Stimulated activated CD4-positive, alpha-beta T cell treated with anti-CD3 and anti-CD28 coated beads, Interleukin-1b, Interleukin-23, amount 100 ng/mL, for 1 hour (primary cell): ENCODE results near the gene ZNF75A.
A peak's percentile ranks its signal among the peaks of the same experiment; 100 is the strongest.
"Not testable (repeated sequence)": the region's sequence is repeated elsewhere in the genome, so short reads cannot be mapped to it uniquely, and the experiment has no call there.

ENCODE experiments used
- DNase-seq, 2 donors: peaks; one replicate each; pipeline ENCODE4 v3.0.0-alpha.2; 2020; ENCODE audit warnings: low read depth in 2 of 2

The ZNF75A gene

DNA sequence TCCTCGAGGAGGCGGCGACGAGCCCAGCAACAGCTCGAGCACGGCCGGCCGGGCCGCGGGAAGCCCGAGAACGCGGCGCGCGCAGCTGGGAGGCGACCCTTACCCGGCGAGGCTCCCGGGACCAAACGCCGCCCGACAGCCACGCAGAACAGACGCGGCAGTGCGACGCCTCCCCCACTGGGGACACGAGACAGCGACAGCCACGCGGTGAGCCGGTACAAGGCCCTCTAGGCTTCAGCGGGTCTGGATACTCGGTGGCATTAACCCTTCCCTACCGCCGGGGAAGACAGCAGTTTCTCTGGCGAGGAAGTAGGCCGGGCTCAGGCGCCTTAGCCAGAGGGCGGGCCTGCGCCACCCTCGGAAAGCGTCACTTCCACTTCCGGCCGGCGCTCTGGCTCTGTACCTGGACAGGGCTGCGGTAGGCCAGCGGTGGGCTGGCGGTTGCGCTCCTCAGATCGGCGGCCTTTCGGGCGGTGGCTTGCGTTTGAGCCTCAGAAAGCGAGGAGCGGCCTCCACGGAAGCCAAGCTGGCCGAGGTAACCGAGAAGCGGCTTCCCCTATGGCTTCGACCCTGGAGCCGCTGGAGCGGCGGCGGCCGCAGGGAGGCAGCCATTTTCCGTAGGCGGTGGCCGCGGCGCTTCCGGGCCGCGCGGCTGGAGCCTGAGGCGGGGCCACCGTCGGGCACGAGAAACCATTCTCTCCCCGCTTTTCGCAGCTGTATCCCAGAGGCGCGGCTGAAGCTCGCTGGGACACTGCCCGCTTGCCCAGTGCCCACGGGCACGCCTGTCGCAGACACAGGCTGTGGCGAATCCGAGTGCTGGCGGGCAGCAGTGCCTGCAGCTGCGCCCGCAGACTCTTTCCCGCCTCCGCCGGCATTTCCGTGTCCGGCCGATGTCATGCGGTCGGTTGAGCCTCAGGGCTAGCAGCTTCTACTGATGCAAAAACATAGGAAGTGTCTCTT is at the start of gene ZNF75A, which contains the start of gene TIGD7:
TSS of gene ZNF75A (plus strand) at position 389 of the 960 bp plus-strand sequence. CDS start 2,932 bp downstream, outside the sequence.
TSS of gene TIGD7 (minus strand) at position 322 of the 960 bp plus-strand sequence. CDS start 4,816 bp downstream, outside the sequence.
- DNase-seq: peak; percentile 49 to 53

DNA sequence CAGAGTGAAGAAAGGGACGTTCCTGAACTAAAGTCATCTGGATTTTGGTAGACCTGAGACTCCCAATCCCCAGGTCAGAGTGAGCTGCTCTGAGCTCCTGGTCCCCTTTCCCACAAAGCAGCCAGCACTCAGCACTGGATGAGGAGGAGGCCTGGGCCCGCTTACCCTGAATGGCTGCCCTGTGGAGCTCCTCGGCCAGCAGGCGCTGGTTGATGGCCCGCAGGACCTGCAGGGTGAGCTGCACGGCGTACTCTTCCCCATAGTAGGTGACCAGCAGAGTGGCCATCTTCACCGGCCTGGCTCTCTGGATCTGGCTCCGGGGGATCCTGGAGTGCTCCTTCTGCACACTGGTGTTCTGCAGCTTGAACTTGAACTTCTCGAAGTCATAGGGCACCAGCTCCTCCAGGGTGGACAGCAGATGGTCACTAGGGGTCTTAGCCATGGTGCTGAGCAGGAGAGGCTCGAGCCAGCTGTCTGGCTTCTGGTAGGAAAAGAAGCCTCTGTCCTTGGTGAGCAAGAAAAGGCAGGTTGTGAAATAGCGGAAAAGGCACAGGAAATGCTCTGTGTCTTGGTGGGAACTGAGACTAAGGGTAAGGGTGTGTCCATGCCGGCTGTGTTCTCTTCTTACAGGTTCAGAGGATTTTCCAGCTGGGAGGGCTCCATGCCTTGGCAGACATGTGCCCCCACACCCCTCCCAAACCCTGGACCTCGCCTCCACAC is 49.0 kb upstream of the ZNF75A start, which contains the start of gene MEFV:
TSS of gene MEFV (minus strand) at position 488 of the 720 bp plus-strand sequence. CDS start at position 442, 46 bp downstream.
- no peak for DNase-seq

DNA sequence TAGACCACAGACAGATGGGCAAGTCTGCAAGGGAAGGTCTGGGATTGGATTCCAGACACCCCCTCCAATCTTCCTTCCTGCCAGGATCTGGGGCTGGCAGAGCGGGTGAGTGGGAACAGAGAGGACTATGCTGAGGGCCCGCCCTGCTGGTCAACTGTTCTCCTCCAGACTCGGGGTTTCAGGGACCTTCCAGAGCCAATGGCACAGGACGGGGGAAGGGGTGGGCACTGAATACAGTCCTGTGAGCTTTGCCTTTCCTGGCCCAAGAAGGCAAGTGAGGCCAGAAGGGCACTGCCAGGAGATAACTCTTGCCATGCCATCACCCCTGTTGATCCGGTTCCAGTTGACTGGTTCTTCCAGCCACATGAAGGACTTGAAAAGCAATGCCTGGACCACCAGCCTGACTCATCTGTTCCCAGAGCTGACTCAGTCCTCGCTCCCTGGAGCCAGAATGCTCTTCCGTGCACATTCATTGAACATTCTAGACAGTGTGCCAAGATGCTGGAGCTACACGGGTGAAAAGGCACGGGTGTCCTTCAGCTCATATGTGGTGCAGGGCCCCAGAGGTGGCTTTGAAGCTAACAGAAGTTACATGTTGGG is 48.3 kb upstream of the ZNF75A start:
- DNase-seq: no peak

DNA sequence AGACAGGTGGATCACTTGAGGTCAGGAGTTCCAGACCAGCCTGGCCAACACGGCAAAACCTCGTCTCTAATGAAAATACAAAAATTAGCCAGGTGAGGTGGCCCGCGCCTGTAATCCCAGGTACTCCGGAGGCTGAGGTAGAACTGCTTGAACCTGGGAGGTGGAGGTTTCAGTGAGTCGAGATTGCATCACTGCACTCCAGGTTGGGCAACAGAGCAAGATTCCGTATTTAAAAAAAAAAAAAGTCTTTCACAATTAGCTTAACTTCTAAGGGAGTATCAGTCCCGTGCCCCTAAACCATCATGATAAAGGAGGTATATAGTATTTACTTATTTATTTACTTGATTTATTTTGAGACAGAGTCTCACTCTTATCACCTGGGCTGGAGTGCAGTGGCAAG is 45.5 kb upstream of the ZNF75A start:
- DNase-seq: no peak

GRCh38 chr16:3262517-3262916 is 42.8 kb upstream of the ZNF75A start:
- DNase-seq: no peak

- peak; percentile 91 to 95 for DNase-seq
Observed at GRCh38 chr16:3264137-3265036, 40.9 kb upstream of the ZNF75A start.

DNA sequence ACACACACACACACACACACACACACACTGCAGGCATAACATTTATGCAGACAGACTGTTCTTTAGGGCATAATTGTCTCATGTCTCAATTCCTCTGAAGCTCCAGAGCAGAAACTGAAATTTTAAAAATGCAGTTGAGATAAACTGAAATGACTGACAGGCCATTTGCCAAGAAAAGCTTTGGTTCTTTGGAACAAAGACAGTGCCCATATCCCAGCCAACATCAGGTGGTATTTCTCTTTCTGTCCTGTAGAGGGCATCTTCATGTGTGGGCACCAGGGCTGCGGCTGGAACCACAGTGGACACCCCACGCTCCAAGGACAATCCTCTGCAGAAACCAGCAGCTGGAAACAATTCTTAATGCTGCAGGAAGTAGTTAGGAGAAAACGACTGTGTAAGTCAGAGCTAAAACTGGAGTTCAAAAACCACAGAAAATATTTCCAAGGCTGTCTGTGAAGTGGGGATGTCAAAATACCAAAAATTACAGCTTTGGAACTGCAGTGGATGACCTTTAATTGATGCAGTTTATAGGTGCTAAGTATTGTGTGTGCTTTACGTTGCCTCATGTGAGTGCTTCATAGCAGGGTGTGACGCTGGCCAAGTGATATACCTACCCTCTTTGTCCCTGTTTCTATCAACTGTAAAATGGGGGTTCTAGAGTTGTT is 38.3 kb upstream of the ZNF75A start:
- no peak for DNase-seq

GRCh38 chr16:3268294-3268693 is 37.0 kb upstream of the ZNF75A start:
- DNase-seq: no peak

GRCh38 chr16:3270718-3271117 is 34.6 kb upstream of the ZNF75A start:
- not testable (repeated sequence) for DNase-seq

- not testable (repeated sequence) for DNase-seq
Observed at GRCh38 chr16:3271281-3271680, 34.0 kb upstream of the ZNF75A start.

DNA sequence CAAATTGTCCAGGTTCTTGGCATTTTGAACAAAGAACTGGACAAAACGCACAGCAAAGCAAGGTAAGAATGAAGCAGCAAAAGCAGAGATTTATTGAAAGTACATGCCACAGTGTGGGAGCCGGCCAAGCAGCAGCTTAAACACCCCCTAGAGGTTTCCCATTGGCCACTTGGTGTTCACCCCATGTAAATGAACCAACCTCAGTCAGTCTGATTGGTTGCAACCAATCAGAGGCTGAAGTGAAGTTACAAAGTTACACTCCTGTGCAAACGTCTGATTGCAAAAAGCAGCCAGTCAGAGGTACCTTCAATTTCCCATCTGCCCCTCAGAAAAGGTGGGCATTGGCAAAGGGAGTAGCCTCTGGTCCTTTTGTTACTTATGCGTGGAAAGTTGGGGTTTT is 30.8 kb upstream of the ZNF75A start:
- DNase-seq: no peak

- DNase-seq: no peak
Observed at GRCh38 chr16:3274947-3275346, 30.4 kb upstream of the ZNF75A start.

- DNase-seq: no peak
Observed at GRCh38 chr16:3276679-3277078, 28.6 kb upstream of the ZNF75A start.

DNA sequence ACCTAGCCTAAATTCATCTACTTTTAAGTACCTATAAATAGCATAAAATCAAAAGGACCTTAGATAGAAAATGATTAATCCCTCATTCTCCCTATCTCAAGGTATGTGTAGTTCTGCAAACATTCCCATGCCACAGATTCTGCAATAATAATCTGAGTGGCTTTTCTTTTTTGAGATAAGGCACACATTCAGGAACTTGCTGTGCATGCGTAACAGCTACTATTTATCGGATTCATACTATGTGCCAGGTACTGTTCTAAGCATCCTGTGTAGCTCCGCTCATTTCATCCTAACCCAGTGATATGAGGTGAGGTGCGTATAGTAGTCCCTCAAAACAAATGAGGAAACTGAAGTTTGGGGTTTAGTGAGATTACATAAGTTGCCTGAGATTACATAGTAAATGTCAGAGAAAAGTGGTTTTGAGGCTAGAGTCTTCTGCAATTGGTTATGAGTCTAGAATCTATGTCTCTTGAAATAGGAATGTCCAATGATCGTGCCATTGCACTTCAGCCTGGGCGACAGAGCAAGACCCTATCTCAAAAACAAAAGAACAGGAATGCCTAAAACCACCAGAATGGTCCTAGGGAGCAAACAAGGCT is 24.0 kb upstream of the ZNF75A start:
- no peak for DNase-seq

DNA sequence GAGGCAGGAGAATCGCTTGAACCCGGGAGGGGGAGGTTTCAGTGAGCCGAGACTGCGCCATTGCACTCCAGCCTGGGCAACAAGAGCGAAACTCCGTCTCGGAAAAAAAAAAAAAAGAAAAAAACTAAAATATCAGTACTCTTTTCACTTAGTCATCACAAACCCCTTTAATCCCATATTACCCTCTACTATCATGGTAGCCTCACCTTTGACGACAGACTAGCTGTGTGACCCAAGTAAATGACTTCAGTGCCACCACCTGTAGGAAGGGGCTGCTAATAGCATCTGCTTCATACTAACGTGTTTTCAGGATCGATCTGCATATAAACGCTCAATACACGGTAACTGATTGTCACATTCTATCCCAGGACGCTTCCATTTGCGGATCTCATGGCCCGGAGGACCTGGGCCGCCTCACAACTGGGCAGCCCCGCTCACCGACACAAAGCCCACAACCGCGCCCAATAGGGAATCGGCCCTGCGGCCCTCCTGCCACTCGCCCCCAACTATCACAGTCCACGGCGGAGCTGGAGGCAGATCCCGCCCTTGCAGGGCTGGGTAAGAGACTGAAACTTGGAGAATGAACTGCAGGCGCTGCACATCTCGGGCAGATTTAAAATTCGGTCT is 23.1 kb upstream of the ZNF75A start:
- DNase-seq: no peak

DNA sequence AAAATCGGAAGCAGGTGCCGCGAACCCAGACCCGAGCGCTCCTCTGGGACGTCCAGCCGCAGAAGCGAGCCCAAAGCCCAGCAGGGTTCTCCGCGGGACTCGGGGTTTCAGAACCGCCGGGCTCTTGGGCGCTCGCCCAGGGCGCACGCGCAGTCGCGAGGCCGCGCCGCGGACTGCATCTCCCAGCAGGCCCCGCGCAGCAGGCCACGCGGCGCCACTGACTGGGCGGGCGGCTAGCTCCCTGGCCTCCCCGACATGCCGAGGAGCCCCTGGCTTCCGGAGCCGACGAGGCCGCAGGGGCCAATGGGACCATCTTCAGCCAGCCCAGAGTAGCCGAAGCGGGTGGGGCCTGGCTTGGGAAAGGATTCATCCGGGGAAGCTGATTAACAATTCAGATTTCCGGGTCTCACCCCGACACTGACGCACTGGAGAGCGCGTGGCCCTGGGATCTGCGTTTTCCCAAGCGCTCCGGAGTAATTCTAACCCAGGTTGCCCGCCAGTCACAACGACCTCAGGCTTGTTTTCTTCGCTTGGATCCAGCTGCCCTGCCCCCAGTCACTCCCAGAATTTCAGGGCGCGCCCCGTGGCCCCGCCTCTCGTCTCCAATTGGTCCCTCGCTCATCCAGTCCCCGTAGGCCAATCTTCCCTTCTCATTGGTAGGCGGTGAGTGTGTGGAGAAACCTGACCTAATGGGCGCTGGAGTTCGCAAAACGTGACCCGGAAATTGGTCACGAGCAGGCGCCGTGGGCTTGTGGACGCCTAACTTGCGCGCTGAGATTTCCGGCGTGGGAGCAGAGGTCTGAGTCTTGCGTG is 22.4 kb upstream of the ZNF75A start, which contains the start of gene ZNF263:
TSS of gene ZNF263 (plus strand) at position 762 of the 813 bp plus-strand sequence. CDS start 328 bp downstream, outside the sequence.
- peak; percentile 85 for DNase-seq

DNA sequence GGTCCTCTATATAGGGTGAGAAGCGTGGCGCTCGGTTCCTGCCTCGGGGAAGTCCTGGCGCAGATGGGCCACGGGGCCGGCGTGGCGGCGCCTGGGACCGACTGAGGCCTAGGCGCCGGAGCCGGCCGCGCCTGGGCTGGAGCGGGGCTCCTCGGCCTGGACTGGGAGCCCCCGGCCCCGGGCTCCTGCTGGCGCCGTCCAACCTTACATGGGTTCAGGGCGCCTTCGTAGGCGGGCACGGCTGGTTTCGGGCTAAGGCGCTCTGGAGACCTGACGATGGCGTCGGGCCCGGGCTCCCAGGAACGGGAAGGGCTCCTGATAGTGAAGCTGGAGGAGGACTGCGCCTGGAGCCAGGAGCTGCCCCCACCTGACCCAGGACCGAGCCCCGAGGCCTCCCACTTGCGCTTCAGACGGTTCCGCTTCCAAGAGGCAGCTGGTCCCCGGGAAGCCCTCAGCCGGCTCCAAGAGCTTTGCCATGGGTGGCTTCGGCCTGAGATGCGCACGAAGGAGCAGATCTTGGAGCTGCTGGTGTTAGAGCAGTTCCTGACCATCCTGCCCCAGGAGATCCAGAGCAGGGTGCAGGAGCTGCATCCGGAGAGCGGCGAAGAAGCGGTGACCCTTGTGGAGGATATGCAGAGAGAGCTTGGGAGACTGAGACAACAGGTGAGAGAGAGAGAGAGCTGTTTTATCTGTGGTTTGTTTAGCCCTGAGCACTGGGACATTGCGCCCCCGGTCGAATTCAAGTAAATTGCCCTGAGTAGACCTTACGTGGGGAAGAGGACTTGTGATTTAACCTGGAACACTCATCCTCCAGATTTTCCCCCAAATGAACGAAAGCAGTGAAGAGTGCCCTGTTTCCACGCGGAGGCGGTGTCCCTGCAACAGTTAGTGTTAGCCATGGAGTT is 21.5 kb upstream of the ZNF75A start:
- DNase-seq: no peak
